ENCODE data around the gene ICAM5.

ICAM5 gene

GRCh38 chr19:10292206-10292788 is 2.5 kb downstream of the ICAM5 start:
- DNase-seq, result peak; percentile 71

- no peak for DNase-seq
Measured at GRCh38 chr19:10292789-10293636, 3.3 kb downstream of the ICAM5 start.

DNA sequence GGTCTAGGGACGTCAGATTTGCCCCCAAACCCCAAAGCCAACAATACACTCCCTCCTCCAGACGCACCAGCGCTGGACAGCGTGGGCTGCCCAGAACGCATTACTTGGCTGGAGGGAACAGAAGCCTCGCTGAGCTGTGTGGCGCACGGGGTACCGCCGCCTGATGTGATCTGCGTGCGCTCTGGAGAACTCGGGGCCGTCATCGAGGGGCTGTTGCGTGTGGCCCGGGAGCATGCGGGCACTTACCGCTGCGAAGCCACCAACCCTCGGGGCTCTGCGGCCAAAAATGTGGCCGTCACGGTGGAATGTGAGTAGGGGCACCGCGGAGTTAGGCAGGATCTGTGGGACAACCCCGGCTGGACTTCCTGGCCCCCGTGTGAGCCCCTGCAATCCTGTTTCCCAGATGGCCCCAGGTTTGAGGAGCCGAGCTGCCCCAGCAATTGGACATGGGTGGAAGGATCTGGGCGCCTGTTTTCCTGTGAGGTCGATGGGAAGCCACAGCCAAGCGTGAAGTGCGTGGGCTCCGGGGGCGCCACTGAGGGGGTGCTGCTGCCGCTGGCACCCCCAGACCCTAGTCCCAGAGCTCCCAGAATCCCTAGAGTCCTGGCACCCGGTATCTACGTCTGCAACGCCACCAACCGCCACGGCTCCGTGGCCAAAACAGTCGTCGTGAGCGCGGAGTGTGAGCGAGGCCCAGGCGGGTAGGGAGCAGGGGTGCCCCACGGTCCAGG is 4.0 kb downstream of the ICAM5 start:
- no peak for DNase-seq

DNA sequence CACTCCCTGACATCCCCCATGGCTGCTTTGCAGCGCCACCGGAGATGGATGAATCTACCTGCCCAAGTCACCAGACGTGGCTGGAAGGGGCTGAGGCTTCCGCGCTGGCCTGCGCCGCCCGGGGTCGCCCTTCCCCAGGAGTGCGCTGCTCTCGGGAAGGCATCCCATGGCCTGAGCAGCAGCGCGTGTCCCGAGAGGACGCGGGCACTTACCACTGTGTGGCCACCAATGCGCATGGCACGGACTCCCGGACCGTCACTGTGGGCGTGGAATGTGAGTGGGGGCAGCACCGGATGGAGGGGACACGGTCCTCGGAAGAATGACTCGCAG is 4.6 kb downstream of the ICAM5 start:
- DNase-seq, result no peak

DNA sequence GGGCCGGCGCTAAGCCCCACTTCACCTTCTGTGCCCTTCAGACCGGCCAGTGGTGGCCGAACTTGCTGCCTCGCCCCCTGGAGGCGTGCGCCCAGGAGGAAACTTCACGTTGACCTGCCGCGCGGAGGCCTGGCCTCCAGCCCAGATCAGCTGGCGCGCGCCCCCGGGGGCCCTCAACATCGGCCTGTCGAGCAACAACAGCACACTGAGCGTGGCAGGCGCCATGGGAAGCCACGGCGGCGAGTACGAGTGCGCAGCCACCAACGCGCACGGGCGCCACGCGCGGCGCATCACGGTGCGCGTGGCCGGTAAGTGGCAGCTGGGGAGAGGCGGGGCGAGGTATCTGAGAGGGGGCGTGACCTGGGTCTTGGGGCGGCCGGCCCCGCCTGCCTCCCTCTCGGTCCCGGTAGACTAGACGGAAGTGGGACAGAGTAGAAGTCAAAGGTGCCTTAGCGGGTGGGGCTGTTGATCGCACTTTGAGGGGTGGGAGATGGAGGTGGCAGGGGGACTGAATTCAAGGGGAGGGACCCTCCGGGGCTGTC is 5.6 kb downstream of the ICAM5 start:
- DNase-seq, result peak; percentile 54

- DNase-seq, result no peak
Measured at GRCh38 chr19:10295847-10296591, 6.3 kb downstream of the ICAM5 start.

- no peak for DNase-seq
Measured at GRCh38 chr19:10299545-10300458, 10.1 kb downstream of the ICAM5 start.

DNA sequence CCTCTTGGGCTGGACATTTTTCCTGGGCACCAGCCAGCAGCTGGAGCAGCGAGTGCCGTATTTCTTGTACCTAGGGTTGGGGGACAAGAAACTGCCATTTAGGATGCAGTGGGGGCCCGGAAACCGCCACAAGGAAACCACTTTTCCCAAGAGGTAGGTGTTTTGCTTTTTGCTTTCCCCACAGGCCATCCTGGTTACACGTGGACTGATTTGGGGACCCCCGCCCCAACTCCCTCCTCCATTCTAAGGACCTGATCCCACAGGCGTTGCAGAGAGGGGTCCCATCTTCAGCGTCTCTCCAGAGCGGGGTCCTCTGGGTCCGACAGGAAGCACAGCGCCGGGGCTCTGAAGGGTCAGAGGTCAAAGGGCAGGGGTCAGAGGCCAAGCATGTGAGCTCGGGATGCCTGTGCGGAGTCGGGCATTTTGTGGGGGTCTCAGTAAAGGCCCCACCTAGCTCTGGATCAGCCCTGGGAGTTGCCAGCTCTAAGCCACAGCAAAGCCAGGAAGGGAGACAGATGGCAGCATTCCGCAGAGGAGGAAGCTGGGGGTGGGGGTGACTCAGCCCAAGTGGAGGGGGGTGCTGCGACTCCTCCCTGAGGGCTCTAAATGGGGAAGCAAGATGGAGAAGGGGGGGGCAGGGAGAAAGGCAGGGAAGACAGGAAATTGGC is 15.5 kb downstream of the ICAM5 start:
- DNase-seq, result no peak

- no peak for DNase-seq
Measured at GRCh38 chr19:10306327-10306726, 16.6 kb downstream of the ICAM5 start.

DNA sequence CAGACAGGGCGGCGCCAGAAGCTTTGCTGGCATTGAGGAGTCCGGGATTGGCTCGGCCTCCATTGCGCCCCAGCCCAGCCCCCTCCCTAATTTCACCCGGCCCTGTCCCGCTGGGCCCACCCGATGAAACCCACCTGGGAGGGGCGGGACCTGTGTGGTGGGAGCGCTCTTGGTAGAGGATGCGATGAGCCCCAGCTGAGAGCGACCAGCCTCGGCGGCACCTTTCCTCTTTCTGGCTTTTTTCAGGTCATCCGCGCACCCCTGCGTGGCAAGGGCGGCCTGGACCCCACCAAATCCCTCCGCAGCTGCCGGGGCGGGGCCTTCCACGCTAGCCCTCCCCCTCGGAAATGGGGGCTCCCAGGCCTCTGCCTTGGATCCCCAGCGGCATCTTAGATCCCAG is 19.7 kb downstream of the ICAM5 start, which contains the start of gene ZGLP1:
ZGLP1 (minus strand) TSS at position 393 of the 400 bp plus-strand sequence.
- no peak for DNase-seq

DNA sequence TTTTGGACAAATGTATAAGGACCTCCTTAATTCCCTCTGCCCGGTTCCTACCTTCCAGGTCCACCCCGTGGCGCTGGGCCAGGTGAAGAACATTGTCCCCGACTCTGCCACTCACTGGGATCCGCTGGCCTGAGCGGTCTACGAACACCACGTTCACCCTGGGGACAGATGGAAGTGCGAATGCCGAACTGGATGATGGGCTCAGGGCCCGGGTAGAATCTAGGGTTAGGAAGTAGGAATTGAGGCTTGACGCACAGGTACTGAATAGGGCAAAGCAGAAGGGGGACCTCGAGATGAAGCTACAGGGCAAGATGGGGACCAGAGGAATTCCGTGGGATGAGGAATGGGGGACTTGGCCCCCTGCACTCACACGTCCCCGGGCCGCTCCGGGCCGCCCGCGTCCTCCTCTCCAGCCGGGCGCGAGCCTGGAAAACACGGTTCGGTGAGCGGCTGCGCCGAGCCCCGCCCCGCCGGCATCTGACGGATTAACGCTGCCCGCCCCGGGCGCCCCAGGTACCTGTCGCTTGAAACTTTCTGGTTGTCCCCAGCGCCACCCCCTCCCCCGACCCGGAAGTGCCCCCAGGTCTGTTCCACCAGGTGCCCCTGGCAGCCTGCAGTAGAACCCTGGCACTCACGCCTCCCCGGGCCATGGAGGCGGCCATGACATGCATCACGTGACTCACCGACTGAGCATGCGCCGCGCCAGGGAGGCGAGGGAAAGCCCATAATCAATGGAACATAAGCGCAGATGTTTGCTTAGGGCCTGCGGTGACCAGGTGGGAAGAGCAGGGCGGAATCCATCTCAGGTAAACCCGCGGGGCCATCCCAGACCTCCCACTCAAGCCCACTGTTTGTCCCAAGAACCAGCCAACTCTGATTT is 25.8 kb downstream of the ICAM5 start, which contains the start of gene FDX2:
FDX2 (minus strand) TSS at position 681 of the 880 bp plus-strand sequence; CDS start at position 662, 19 bp downstream.
- peak; percentile 95 for DNase-seq

- DNase-seq, result no peak
Measured at GRCh38 chr19:10316229-10317044, 26.7 kb downstream of the ICAM5 start.

- no peak for DNase-seq
Measured at GRCh38 chr19:10317045-10317856, 27.5 kb downstream of the ICAM5 start.

DNA sequence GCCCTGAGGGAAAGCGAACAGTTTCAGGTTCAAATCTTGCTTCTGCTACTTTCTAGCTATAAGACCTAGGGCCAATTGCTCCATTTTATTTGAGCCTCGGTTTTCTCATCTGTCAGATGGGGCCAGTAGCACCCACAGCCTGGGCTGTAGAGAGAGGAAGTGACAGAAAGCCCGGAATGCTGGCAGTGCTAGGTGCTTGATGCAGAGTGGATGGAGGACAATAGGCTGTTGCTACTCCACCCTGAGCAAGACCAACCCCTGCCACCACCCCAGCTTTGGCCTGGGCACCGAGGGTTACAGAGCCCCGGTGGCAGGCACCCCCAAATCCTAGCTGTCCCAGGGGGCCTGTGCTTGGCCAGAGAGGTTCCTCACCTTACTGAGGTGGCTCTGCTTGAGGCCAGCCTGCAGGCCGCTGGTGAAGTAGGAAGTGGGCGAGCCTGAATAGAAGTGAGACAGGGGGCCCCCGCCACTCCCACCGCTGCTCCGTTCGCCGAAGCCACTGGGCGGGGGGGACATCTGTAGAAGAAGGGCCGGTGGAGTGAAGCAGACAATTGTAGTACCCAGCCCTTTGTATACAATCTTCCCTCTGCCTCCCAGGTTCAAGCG is 28.2 kb downstream of the ICAM5 start:
- DNase-seq, result no peak

DNA sequence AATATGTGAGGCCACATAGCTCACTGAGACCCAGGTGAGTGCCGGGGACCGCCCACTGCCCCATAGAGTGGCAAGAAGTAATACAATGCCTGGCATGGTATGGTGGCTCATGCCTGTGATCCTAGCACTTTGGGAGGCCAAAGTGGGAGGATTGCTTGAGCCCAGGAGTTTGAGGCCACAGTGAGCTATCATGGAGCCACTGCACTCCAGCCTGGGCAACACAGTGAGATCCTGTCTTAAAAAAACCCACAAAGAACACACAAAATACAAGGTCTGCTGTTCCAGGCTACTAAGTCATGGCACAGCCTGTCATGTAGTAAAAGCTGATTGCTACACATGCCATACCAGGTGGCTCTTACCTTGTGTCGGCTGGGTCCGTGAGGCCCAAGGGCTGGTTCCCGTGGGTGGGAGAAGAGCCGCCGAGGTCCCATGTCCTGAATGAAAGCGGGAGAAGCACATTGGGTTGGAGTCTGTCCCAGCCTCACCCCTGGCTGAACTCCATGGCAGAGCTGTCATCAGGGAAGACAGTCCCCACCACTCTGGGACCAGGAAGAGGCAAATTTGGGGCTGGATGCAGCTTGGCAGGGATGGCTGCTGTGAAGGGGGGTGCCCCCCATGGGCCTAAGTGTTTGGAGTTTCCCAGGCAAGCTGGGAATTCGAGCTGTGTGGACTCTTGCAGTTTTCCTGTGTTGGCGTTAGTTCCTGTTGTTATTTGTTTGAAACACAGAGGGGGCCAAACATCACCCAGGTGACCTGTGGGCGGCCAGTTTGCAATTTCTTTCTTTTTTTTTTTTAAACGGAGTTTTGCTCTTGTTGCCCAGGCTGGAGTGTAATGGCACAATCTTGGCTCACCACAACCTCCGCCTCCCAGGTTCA is 29.3 kb downstream of the ICAM5 start:
- no peak for DNase-seq

- no peak for DNase-seq
Measured at GRCh38 chr19:10320602-10321416, 31.1 kb downstream of the ICAM5 start.

Data from stimulated activated CD4-positive, alpha-beta T cell treated with anti-CD3 and anti-CD28 coated beads, Interleukin-4, amount 100 ng/mL, for 1 hour (primary cell).